Glutamatergic neuron (in vitro differentiated cells): Measurements from ENCODE around the gene STOX2. TPM values are rescaled to one million over a fixed set of nuclear protein-coding genes. Genes with fewer than 3 reads are reported as not detected.

Experiments used
- DNase-seq: peaks from one replicate; pipeline ENCODE4 v3.0.0; 2022
- H3K27ac Mint-ChIP-seq: one replicate; pipeline ENCODE4 v1.8.0; 2020; ENCODE audit warnings: mild to moderate bottlenecking, mixed read lengths, inconsistent platforms; ENCODE audit not compliant: unreplicated experiment
- H3K27me3 Mint-ChIP-seq: one replicate; pipeline ENCODE4 v1.8.0; 2020; ENCODE audit warnings: mild to moderate bottlenecking, moderate library complexity, mixed read lengths, inconsistent platforms; ENCODE audit not compliant: unreplicated experiment
- H3K36me3 Mint-ChIP-seq: one replicate; pipeline ENCODE4 v1.8.0; 2020; ENCODE audit warnings: mild to moderate bottlenecking, mixed read lengths, inconsistent platforms; ENCODE audit not compliant: unreplicated experiment
- H3K4me1 Mint-ChIP-seq: one replicate; pipeline ENCODE4 v1.8.0; 2020; ENCODE audit warnings: mild to moderate bottlenecking, low read depth, mixed read lengths, inconsistent platforms; ENCODE audit not compliant: unreplicated experiment
- H3K4me3 Mint-ChIP-seq: one replicate; pipeline ENCODE4 v1.8.0; 2020; ENCODE audit warnings: mild to moderate bottlenecking, mixed read lengths, inconsistent platforms; ENCODE audit not compliant: unreplicated experiment
- H3K9me3 Mint-ChIP-seq: one replicate; pipeline ENCODE4 v1.8.0; 2020; ENCODE audit warnings: mild to moderate bottlenecking, moderate library complexity, mixed read lengths, inconsistent platforms; ENCODE audit not compliant: unreplicated experiment
- CTCF ChIP-seq: fragments of 200-600 bp; sonication (generic); IDR thresholded peaks from one replicate; pipeline ENCODE4 v1.5.0; 2021; ENCODE audit not compliant: partially characterized antibody, unreplicated experiment
- total RNA-seq: library from RNA; stranded (reverse); fragmentation: NEBNext Ultra II Directional; extraction: Animal tissue kit (Norgen Biotek cat#: 25700); gene quantifications from one replicate; pipeline ENCODE4 v1.2.1, GENCODE V29; 2021; ENCODE audit not compliant: unreplicated experiment

Gene STOX2
- total RNA-seq, 1 donor from 2014 or later: 26.7 TPM

DNA sequence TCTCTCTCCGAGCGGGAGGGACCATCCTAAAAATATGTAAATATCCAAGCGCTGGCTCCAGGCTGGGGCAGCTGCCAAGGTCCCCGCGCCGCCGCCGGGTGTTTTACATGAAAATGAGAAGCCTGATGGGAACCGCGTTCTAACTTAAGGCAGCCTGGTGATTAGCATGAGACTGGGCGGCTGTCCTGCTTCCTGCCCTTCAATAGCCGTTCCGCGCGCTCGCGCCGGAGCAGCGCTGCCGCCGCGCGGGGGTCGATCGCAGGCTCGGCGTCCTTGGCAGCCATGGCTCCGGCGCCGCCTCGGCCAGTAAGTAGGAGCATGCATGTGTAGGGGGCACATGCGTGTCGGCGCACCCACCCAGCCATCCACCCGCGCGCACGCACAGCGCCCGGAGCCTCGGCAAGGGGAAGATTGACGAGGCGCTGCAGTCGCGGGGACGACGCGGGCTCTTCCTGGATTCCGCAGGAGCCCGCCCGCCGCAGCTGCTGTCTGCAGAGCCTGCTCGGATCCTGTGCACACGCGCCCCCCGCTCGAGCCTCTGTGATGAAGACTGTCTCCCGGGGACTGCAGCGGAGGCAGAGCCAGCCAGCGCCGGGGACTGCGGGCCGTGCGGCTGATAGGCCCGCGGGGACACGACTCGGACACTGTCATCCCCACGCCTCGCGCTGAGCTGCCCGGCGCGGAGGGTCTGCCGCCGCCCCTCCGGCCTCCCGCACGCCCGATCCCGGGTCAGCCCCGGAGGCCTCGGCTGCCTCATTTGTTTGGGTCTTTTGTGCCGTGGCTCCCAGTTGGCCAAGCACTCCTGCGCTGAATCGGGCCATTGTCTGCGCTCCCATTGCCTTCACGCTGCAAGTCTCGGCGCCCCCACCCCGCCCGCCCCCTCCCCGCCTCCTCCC, 734 bp downstream of the STOX2 start:
- Mint-ChIP-seq H3K4me1 (peaks cover 11% of the 10 kb centered on the region), H3K27me3 (peaks cover 6% of the 10 kb centered on the region), H3K36me3 (peaks cover 7% of the 10 kb centered on the region), H3K4me3 (peak overlapping the region; percentile 93), H3K9me3 (peaks cover 17% of the 10 kb centered on the region), H3K27ac (peak overlapping the region; percentile 96)
- peak; percentile 80 for DNase-seq
- TF ChIP-seq CTCF: no peak

DNA sequence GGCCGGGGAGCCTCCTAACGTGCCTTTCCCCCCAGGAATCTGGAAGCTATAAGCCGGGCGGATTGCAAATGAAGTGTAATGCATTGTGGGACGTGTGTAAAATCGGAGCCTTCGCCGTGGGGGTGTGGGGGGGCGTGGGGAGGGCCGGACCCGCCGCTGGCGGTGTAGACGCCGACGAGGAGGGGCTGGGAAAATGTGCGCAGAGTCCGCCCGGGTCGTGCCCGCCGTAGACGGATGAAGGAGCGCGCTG, 1.3 kb downstream of the STOX2 start:
- H3K36me3 Mint-ChIP-seq: peaks cover 7% of the 10 kb centered on the region
- peaks cover 17% of the 10 kb centered on the region for H3K9me3 Mint-ChIP-seq
- H3K27ac Mint-ChIP-seq: peak overlapping the region; percentile 96
- DNase-seq: no peak
- H3K4me3 Mint-ChIP-seq: peak overlapping the region; percentile 93
- TF ChIP-seq CTCF: no peak
- H3K27me3 Mint-ChIP-seq: peaks cover 6% of the 10 kb centered on the region
- H3K4me1 Mint-ChIP-seq: peaks cover 11% of the 10 kb centered on the region

DNA sequence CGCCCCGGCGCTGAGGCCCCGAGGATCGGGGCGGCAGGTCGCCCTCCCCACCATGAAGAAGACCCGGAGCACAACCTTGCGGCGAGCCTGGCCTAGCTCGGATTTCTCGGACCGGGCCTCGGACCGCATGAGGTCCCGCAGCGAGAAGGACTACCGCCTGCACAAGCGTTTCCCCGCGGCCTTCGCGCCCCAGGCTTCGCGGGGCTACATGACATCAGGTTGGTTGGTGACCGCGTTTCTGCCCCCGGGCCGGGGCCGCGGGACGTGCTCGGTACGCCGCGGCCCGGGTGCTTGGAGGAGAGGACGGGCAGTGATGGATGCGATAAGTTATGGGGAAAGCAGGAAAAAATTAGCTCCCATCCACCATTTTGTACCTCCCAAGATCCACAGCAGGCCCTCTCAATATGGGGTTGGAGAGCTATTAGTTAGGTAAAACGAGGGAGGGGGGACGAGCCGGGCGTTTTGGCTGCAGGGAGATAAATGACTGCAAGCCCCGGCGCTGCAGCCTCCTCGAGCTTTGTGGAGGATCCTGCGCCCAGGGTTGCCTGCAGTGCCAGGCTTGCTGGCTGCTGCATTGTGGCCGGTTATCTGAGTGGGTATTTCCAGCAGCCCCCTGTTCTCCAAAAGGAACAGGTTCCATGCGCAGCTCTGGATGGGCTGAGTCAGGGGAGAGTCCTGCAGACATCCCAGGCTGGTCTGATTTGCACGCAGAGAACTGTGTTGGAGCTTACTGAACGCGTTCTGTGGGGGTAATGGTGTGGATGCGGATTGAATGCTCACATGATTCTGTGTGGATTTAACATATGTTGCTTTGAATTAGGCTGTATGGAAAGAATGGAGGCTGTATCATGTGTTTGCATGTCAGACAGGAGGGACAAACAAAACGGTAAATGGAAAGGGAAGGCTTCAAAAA, 1.9 kb downstream of the STOX2 start:
- peak; percentile 62 for DNase-seq
- no peak for TF ChIP-seq CTCF
- Mint-ChIP-seq H3K4me1 (peaks cover 11% of the 10 kb centered on the region), H3K27me3 (peaks cover 6% of the 10 kb centered on the region), H3K36me3 (peaks cover 7% of the 10 kb centered on the region), H3K27ac (peak overlapping the region; percentile 96), H3K9me3 (peaks cover 17% of the 10 kb centered on the region), H3K4me3 (peak overlapping the region; percentile 93)

- Mint-ChIP-seq H3K9me3 (peaks cover 17% of the 10 kb centered on the region), H3K4me3 (peak overlapping the region; percentile 93), H3K27me3 (peaks cover 5% of the 10 kb centered on the region), H3K27ac (peak overlapping the region; percentile 96), H3K4me1 (peaks cover 11% of the 10 kb centered on the region), H3K36me3 (peaks cover 4% of the 10 kb centered on the region)
- no peak for TF ChIP-seq CTCF
- no peak for DNase-seq
Measured at GRCh38 chr4:183907871-183908683, 3.0 kb downstream of the STOX2 start.
